IMR-90 (cell line): ENCODE results near the gene GGNBP2.

Source experiments
- CEBPB ChIP-seq: IDR thresholded peaks from 2 replicates; pipeline ENCODE4 v1.6.1; 2012; ENCODE audit warnings: low read depth, low read length, improper control_type of control experiment
- CHD1 ChIP-seq: IDR thresholded peaks from 2 replicates; pipeline ENCODE4 v1.6.1; 2012; ENCODE audit warnings: low read depth, low read length, improper control_type of control experiment
- FOS ChIP-seq: fragments of 150-350 bp; IDR thresholded peaks from 2 replicates; pipeline ENCODE4 v1.6.1; 2016; ENCODE audit warnings: low read depth, low read length
- MAFK ChIP-seq: IDR thresholded peaks from 2 replicates; pipeline ENCODE4 v1.6.1; 2012; ENCODE audit warnings: low read depth, low read length, improper control_type of control experiment
- NFE2L2 ChIP-seq: fragments of 150-350 bp; IDR thresholded peaks from 2 replicates; pipeline ENCODE4 v1.6.1; 2016; ENCODE audit warnings: low read depth, mild to moderate bottlenecking, low read length
- POLR2A ChIP-seq: IDR thresholded peaks from 2 replicates; pipeline ENCODE4 v1.6.1; 2012; ENCODE audit warnings: mild to moderate bottlenecking, low read depth, low read length
- RAD21 ChIP-seq: IDR thresholded peaks from 2 replicates; pipeline ENCODE4 v1.6.1; 2012; ENCODE audit warnings: low read length, improper control_type of control experiment
- RCOR1 ChIP-seq: IDR thresholded peaks from 2 replicates; pipeline ENCODE4 v1.6.1; 2012; ENCODE audit warnings: mild to moderate bottlenecking, low read length, improper control_type of control experiment; ENCODE audit not compliant: insufficient replicate concordance
- SMC3 ChIP-seq: fragments of 150-350 bp; IDR thresholded peaks from 2 replicates; pipeline ENCODE4 v1.6.1; 2016; ENCODE audit warnings: low read depth, mild to moderate bottlenecking, antibody characterized with exemption, low read length, moderate library complexity
- TF ChIP-seq, protein P1 (sequence below): conservative IDR thresholded peaks from 2 replicates; pipeline ENCODE4 v1.5.1; 2012; ENCODE audit warnings: mild to moderate bottlenecking, low read depth, low read length, improper control_type of control experiment
- TF ChIP-seq, protein P2 (sequence below): fragments of 150-350 bp; IDR thresholded peaks from 2 replicates; pipeline ENCODE4 v1.6.1; 2016; ENCODE audit warnings: low read depth, mild to moderate bottlenecking, low read length, moderate library complexity, borderline replicate concordance

DNA sequence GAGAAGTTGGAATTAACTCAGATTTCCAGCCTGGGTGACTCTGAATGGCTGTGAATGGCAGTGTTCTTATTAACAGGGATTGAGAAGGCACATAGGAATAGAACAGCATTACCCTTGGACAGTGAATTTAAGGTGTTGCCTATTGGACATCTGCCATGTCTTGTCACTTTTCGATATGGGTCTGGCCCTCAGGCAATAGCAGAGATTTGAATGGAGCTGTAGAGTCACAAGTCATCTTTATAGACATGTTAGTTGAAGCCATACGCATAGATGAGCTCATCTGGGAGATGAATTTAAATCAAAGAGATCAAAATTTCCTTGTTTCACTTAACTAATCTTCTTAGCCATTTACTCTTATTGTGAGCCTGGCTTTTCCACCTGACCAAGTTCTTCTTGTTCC, 32.1 kb downstream of the GGNBP2 start:
- TF ChIP-seq, protein P1, sequence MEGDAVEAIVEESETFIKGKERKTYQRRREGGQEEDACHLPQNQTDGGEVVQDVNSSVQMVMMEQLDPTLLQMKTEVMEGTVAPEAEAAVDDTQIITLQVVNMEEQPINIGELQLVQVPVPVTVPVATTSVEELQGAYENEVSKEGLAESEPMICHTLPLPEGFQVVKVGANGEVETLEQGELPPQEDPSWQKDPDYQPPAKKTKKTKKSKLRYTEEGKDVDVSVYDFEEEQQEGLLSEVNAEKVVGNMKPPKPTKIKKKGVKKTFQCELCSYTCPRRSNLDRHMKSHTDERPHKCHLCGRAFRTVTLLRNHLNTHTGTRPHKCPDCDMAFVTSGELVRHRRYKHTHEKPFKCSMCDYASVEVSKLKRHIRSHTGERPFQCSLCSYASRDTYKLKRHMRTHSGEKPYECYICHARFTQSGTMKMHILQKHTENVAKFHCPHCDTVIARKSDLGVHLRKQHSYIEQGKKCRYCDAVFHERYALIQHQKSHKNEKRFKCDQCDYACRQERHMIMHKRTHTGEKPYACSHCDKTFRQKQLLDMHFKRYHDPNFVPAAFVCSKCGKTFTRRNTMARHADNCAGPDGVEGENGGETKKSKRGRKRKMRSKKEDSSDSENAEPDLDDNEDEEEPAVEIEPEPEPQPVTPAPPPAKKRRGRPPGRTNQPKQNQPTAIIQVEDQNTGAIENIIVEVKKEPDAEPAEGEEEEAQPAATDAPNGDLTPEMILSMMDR, result no peak
- TF ChIP-seq CEBPB (no peak), POLR2A (no peak), RCOR1 (no peak), RAD21 (no peak), CHD1 (no peak), NFE2L2 (no peak), FOS (no peak), MAFK (no peak), SMC3 (no peak)
- TF ChIP-seq, protein P2, sequence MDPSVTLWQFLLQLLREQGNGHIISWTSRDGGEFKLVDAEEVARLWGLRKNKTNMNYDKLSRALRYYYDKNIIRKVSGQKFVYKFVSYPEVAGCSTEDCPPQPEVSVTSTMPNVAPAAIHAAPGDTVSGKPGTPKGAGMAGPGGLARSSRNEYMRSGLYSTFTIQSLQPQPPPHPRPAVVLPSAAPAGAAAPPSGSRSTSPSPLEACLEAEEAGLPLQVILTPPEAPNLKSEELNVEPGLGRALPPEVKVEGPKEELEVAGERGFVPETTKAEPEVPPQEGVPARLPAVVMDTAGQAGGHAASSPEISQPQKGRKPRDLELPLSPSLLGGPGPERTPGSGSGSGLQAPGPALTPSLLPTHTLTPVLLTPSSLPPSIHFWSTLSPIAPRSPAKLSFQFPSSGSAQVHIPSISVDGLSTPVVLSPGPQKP, result no peak
